Spinal cord (tissue), 10 donors: Measurements from ENCODE around the gene CAPN14. TPM values are rescaled to one million over a fixed set of nuclear protein-coding genes. Genes with fewer than 3 reads are reported as not detected.

ENCODE experiments used
- DNase-seq, 6 donors: peaks; one replicate each; pipeline versions ENCODE4 v3.0.0 to v3.0.0-alpha.2; 2013 to 2015; ENCODE audit warnings: low spot score in 6 of 6, low read depth in 4 of 6
- H3K27ac ChIP-seq: one replicate; pipeline ENCODE4 v1.5.1; 2013; ENCODE audit warnings: low read depth, low read length, control low read depth
- H3K27me3 ChIP-seq: one replicate; pipeline ENCODE4 v1.6.1; 2013; ENCODE audit warnings: low read length; ENCODE audit not compliant: control insufficient read depth, insufficient read depth
- H3K36me3 ChIP-seq: one replicate; pipeline ENCODE4 v1.6.1; 2013; ENCODE audit warnings: low read length; ENCODE audit not compliant: control insufficient read depth, insufficient read depth
- H3K4me1 ChIP-seq: one replicate; pipeline ENCODE4 v1.6.1; 2013; ENCODE audit warnings: low read length; ENCODE audit not compliant: control insufficient read depth, insufficient read depth
- H3K4me3 ChIP-seq: one replicate; pipeline ENCODE4 v1.5.1; 2013; ENCODE audit warnings: low read depth, low read length, control low read depth
- H3K9me3 ChIP-seq: one replicate; pipeline ENCODE4 v1.6.1; 2013; ENCODE audit warnings: low read length; ENCODE audit not compliant: control insufficient read depth, insufficient read depth
- WGBS: methylation state at CpG from one replicate; pipeline ENCODE4 v1.1.5; 2013; ENCODE audit warnings: missing lambda C conversion rate; ENCODE audit not compliant: insufficient coverage; 5-methylcytosine and 5-hydroxymethylcytosine counted together
- polyA plus RNA-seq, 2 donors: library from polyadenylated mRNA; unstranded; fragments of 120-200 nt; gene quantifications; one replicate each; pipeline ENCODE4 v1.2.1, GENCODE V29; 2013; ENCODE audit not compliant: insufficient read length in 2 of 2
- total RNA-seq, 2 donors: library from RNA; depleted of rRNA in 1 of 2; stranded (reverse); fragments of 120-200 nt in 1 of 2; fragments of >200 nt in 1 of 2; gene quantifications; one replicate each; pipeline versions ENCODE4 v1.2.3 to v1.2.4, GENCODE V29; 2013 to 2014
- donor health status: healthy.

CAPN14 gene
- total and polyA plus RNA-seq, 4 donors, result 0.28 to 0.63 (median 0.51) TPM

DNA sequence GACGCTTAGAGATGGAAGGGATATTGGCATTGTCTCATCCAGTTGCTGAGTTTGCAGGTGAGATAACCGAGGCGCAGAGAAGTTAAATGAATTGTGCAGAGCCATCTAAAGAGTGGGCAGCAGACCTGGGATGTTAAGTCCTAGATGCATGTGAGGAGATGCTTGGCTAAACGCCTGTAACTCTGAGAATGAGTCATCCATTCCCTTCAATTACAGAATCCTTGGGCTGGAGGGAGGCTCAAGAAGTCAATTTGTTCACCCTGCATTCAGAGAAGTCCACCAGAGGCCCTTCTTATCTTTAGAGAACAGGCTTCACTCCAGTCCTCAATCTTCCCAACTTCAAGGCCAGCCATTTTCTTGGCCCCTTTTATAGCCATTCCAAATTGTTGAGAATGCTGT is 18.2 kb upstream of the CAPN14 start:
- no peak for DNase-seq
- peaks cover 13% of the 10 kb centered on the region for H3K36me3 ChIP-seq
- peaks cover 45% of the 10 kb centered on the region for H3K4me1 ChIP-seq
- H3K27me3 ChIP-seq, result no peaks in the 10 kb centered on the region
- WGBS, result 60% methylated on average over 1 of the region's 4 CpGs
- H3K27ac ChIP-seq, result no peak overlapping the region
- H3K9me3 ChIP-seq, result no peaks in the 10 kb centered on the region
- H3K4me3 ChIP-seq, result no peak overlapping the region

GRCh38 chr2:31234683-31235503 is 17.6 kb upstream of the CAPN14 start:
- DNase-seq, result no peak
- H3K4me3 ChIP-seq, result peak overlapping the region; percentile 69
- H3K27ac ChIP-seq, result peak overlapping the region; percentile 67

GRCh38 chr2:31233741-31234682 is 16.7 kb upstream of the CAPN14 start, which contains the start of gene EHD3:
Gene EHD3 (plus strand): TSS chr2:31234152. CDS start chr2:31234622, 470 bp downstream.
- Histone ChIP-seq H3K27me3 (no peaks in the 10 kb centered on the region), H3K27ac (peak within 1 kb of the TSS; percentile 67), H3K9me3 (no peaks in the 10 kb centered on the region), H3K4me3 (peak within 1 kb of the TSS; percentile 69), H3K36me3 (peaks cover 5% of the 10 kb centered on the region), H3K4me1 (peaks cover 30% of the 10 kb centered on the region)
- WGBS, result under 1% methylated on average over 74 of the region's 74 CpGs
- peak; percentile 63 to 97 (median 82) for DNase-seq

More at GRCh38 chr2:31234683-31235503, 17.6 kb upstream of the CAPN14 start:
- Histone ChIP-seq H3K36me3 (peaks cover 11% of the 10 kb centered on the region), H3K4me1 (peaks cover 39% of the 10 kb centered on the region), H3K27me3 (no peaks in the 10 kb centered on the region), H3K9me3 (no peaks in the 10 kb centered on the region)
- WGBS, result 13% methylated on average over 9 of the region's 17 CpGs

GRCh38 chr2:31233231-31233630 is 15.9 kb upstream of the CAPN14 start:
- no peak overlapping the region for H3K27ac ChIP-seq
- no peaks in the 10 kb centered on the region for H3K27me3 ChIP-seq
- 67% methylated on average over 1 of the region's 1 CpG for WGBS
- H3K4me1 ChIP-seq, result peaks cover 22% of the 10 kb centered on the region
- DNase-seq, result peak in 1 of 6 donors; percentile 53
- H3K9me3 ChIP-seq, result no peaks in the 10 kb centered on the region
- no peak overlapping the region for H3K4me3 ChIP-seq
- H3K36me3 ChIP-seq, result no peaks in the 10 kb centered on the region

DNA sequence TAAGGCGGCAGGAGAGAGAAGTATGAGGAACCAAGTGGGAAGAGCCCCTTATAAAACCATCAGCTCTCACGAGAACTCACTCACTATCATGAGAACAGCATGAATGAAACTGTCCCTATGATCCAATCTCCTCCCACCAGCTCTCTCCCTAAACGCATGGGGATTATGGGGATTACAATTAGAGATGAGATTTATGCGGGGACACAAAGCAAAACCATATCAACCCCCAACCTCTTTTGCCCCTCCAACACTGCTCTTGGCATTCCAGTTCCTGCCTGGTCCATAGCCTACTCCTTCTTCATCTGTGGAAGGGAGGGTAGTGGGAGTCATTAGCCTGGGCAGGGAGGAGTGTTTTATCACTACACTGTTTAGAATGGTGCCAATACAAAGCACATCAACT is 15.3 kb upstream of the CAPN14 start:
- WGBS, result no CpG with 5 or more reads among the region's 4 CpGs
- Histone ChIP-seq H3K4me3 (no peak overlapping the region), H3K27me3 (no peaks in the 10 kb centered on the region), H3K27ac (no peak overlapping the region), H3K4me1 (peaks cover 18% of the 10 kb centered on the region), H3K36me3 (no peaks in the 10 kb centered on the region), H3K9me3 (no peaks in the 10 kb centered on the region)
- DNase-seq, result no peak

- no peaks in the 10 kb centered on the region for H3K9me3 ChIP-seq
- H3K4me3 ChIP-seq, result no peak overlapping the region
- no peaks in the 10 kb centered on the region for H3K36me3 ChIP-seq
- H3K4me1 ChIP-seq, result peaks cover 17% of the 10 kb centered on the region
- WGBS, result 77% methylated on average over 8 of the region's 15 CpGs
- no peak overlapping the region for H3K27ac ChIP-seq
- no peaks in the 10 kb centered on the region for H3K27me3 ChIP-seq
- no peak for DNase-seq
These were observed 14.4 kb upstream of the CAPN14 start for GRCh38 chr2:31231571-31232302.

GRCh38 chr2:31230751-31231150 is 13.4 kb upstream of the CAPN14 start:
- no peak for DNase-seq
- Histone ChIP-seq H3K9me3 (no peaks in the 10 kb centered on the region), H3K36me3 (no peaks in the 10 kb centered on the region), H3K4me3 (no peak overlapping the region), H3K4me1 (peaks cover 9% of the 10 kb centered on the region), H3K27ac (no peak overlapping the region), H3K27me3 (no peaks in the 10 kb centered on the region)
- 88% methylated on average over 1 of the region's 3 CpGs for WGBS

DNA sequence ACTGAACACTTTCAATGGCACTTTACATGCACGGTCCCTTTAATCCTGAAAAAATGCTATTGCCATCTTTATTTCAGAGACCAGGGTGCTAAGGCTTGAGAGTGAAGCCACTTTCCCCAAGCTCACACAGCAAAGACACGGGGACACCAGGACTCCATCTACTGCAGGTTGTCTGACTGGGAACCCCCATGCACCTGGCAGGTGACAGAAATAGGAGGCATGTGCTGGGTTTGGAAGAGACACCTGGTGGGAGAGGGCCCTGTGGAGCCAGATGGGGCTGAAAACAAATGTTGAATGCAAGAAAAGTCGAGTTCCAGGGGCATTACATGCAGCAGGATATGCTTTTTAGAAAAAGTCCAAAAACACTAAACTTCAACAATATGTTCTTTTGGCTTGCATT is 11.4 kb upstream of the CAPN14 start:
- no peak for DNase-seq
- H3K4me1 ChIP-seq, result no peaks in the 10 kb centered on the region
- no peak overlapping the region for H3K4me3 ChIP-seq
- no peaks in the 10 kb centered on the region for H3K27me3 ChIP-seq
- H3K36me3 ChIP-seq, result no peaks in the 10 kb centered on the region
- H3K27ac ChIP-seq, result no peak overlapping the region
- no peaks in the 10 kb centered on the region for H3K9me3 ChIP-seq
- WGBS, result no CpG with 5 or more reads among the region's 3 CpGs

GRCh38 chr2:31227711-31228125 is 10.4 kb upstream of the CAPN14 start:
- Histone ChIP-seq H3K27ac (no peak overlapping the region), H3K27me3 (no peaks in the 10 kb centered on the region), H3K36me3 (no peaks in the 10 kb centered on the region), H3K4me1 (no peaks in the 10 kb centered on the region), H3K4me3 (no peak overlapping the region), H3K9me3 (no peaks in the 10 kb centered on the region)
- WGBS, result 94% methylated on average over 9 of the region's 10 CpGs
- DNase-seq, result no peak
